Right lobe of liver (tissue), 4 donors: ENCODE measurements around the gene TMEM207.

ENCODE experiments used
- POLR2A ChIP-seq: fragments of 450-650 bp; IDR thresholded peaks from one replicate; pipeline ENCODE4 v1.6.1; 2017; ENCODE audit warnings: antibody characterized with exemption, mild to moderate bottlenecking
- TF ChIP-seq, protein P1 (sequence below), 4 donors: fragments of 200-600 bp in 3 of 4; fragments of 450-650 bp in 1 of 4; IDR thresholded peaks; one replicate each; pipeline versions ENCODE4 v1.5.1 to v1.8.0; 2016 to 2022; ENCODE audit warnings: antibody characterized with exemption in 4 of 4, mild to moderate bottlenecking in 2 of 4
- donor health status: DM: no; HTN: no; CAD: no.
- donor health status: DM: no; HTN: no; CAD: no.
- donor health status: DM: no; HTN: yes; CAD: no.

DNA sequence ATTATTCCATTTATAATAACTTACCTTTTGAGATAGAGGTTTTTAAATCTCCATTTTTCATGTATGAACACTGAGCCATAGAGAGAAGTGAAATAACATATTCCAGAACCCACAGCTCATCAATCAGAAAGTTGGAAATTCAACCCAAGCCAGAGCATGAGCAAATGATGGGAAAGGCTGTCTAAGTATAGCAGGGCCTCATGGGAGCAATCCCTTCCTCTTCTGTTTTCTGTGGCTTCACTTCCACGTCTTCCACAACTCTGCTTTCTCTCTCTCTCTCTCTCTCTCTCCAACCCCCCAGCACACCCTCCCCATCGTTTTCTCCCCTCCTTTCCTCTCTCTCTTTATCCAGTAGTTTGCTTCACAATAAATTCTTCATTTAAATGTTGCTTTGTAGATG, 49.4 kb upstream of the TMEM207 start:
- TF ChIP-seq, protein P1, sequence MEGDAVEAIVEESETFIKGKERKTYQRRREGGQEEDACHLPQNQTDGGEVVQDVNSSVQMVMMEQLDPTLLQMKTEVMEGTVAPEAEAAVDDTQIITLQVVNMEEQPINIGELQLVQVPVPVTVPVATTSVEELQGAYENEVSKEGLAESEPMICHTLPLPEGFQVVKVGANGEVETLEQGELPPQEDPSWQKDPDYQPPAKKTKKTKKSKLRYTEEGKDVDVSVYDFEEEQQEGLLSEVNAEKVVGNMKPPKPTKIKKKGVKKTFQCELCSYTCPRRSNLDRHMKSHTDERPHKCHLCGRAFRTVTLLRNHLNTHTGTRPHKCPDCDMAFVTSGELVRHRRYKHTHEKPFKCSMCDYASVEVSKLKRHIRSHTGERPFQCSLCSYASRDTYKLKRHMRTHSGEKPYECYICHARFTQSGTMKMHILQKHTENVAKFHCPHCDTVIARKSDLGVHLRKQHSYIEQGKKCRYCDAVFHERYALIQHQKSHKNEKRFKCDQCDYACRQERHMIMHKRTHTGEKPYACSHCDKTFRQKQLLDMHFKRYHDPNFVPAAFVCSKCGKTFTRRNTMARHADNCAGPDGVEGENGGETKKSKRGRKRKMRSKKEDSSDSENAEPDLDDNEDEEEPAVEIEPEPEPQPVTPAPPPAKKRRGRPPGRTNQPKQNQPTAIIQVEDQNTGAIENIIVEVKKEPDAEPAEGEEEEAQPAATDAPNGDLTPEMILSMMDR (IDR thresholded peaks at IDR 0.05): no peak
- TF ChIP-seq POLR2A: no peak
